Measurements from ENCODE around the gene PDE11A. TPM values are rescaled to one million over a fixed set of nuclear protein-coding genes. Genes with fewer than 3 reads are reported as not detected.

Gene PDE11A
- polyA plus RNA-seq, 1 experiment: 0.53 TPM

- POLR2A ChIA-PET: no interaction called here
- Histone ChIP-seq H3K36me3 (ENCODE audit: control insufficient read depth, insufficient read depth, low read length) (no peaks in the 10 kb centered on the region), H3K27me3 (ENCODE audit: control insufficient read depth, insufficient read depth, low read length) (no peaks in the 10 kb centered on the region; the same call in 1 of the 2 replicates), H3K4me3 (ENCODE audit: low read depth, low read length) (no peak overlapping the region)
- CTCF ChIA-PET: interaction anchor here (0.9 kb wide), 1 partner anchor 10 kb away, joined by 4 read pairs; no protein-coding TSS in a partner anchor
- TF ChIP-seq CTCF (IDR thresholded peaks at IDR 0.05; ENCODE audit: insufficient read depth, low read depth, low read length): no peak
- no peak for DNase-seq (ENCODE audit: low read depth)
Observed at GRCh38 chr2:177675350-177675821, 397.2 kb downstream of the PDE11A start.

GRCh38 chr2:177673602-177674595 is 398.7 kb downstream of the PDE11A start:
- ChIA-PET POLR2A (no interaction called here), CTCF (no interaction called here)
- DNase-seq (ENCODE audit: low read depth): no peak
- peak; percentile 36 for TF ChIP-seq CTCF (IDR thresholded peaks at IDR 0.05; ENCODE audit: insufficient read depth, low read depth, low read length)
- H3K36me3 ChIP-seq (ENCODE audit: control insufficient read depth, insufficient read depth, low read length): no peaks in the 10 kb centered on the region
- no peaks in the 10 kb centered on the region; the same call in 1 of the 2 replicates for H3K27me3 ChIP-seq (ENCODE audit: control insufficient read depth, insufficient read depth, low read length)
- no peak overlapping the region for H3K4me3 ChIP-seq (ENCODE audit: low read depth, low read length)

- ChIA-PET POLR2A (no interaction called here), CTCF (no interaction called here)
- TF ChIP-seq CTCF (IDR thresholded peaks at IDR 0.05; ENCODE audit: insufficient read depth, low read depth, low read length): no peak
- no peak for DNase-seq (ENCODE audit: low read depth)
- Histone ChIP-seq H3K4me3 (ENCODE audit: low read depth, low read length) (no peak overlapping the region), H3K36me3 (ENCODE audit: control insufficient read depth, insufficient read depth, low read length) (no peaks in the 10 kb centered on the region), H3K27me3 (ENCODE audit: control insufficient read depth, insufficient read depth, low read length) (no peaks in the 10 kb centered on the region; the same call in 1 of the 2 replicates)
Observed at GRCh38 chr2:177671662-177672061, 400.9 kb downstream of the PDE11A start.

GRCh38 chr2:177670791-177671535 is 401.6 kb downstream of the PDE11A start:
- CTCF ChIA-PET: no interaction called here

More at GRCh38 chr2:177670791-177671535, 401.6 kb downstream of the PDE11A start:
- Histone ChIP-seq H3K4me3 (ENCODE audit: low read depth, low read length) (no peak overlapping the region), H3K36me3 (ENCODE audit: control insufficient read depth, insufficient read depth, low read length) (no peaks in the 10 kb centered on the region), H3K27me3 (ENCODE audit: control insufficient read depth, insufficient read depth, low read length) (no peaks in the 10 kb centered on the region; the same call in 1 of the 2 replicates)
- DNase-seq (ENCODE audit: low read depth): no peak
- POLR2A ChIA-PET: no interaction called here
- TF ChIP-seq CTCF (IDR thresholded peaks at IDR 0.05; ENCODE audit: insufficient read depth, low read depth, low read length): no peak

Measured in BJ (cell line).